Epithelial cell of prostate (primary cell): Measurements from ENCODE around the gene HHIPL2.

Experiments used
- DNase-seq: peaks from one replicate; pipeline ENCODE4 v3.0.0-alpha.2; 2011; ENCODE audit warnings: low read depth, low spot score
- H3K27ac ChIP-seq: fragments of 450-650 bp; 2 replicates; pipeline ENCODE4 v1.5.1; 2017; ENCODE audit warnings: mild to moderate bottlenecking

Gene HHIPL2

GRCh38 chr1:222547944-222548671 lies at the start of gene HHIPL2:
Gene HHIPL2, minus strand, starts transcription at chr1:222548104. Its CDS starts 60 bp downstream, at chr1:222548044.
- no peak within 1 kb of the TSS for H3K27ac ChIP-seq
- no peak for DNase-seq

- DNase-seq: no peak
Observed at GRCh38 chr1:222596696-222597095, 48.8 kb upstream of the HHIPL2 start.

GRCh38 chr1:222594789-222595188 lies 46.9 kb upstream of the HHIPL2 start:
- no peak for DNase-seq
- no peak overlapping the region for H3K27ac ChIP-seq

More at GRCh38 chr1:222596696-222597095, 48.8 kb upstream of the HHIPL2 start:
- no peak overlapping the region for H3K27ac ChIP-seq

GRCh38 chr1:222592171-222592570 lies 44.3 kb upstream of the HHIPL2 start:
- peak; percentile 20 for DNase-seq
- no peak overlapping the region for H3K27ac ChIP-seq

GRCh38 chr1:222589462-222590302 lies 41.8 kb upstream of the HHIPL2 start, which contains the start of gene TAF1A:
Gene TAF1A, minus strand, starts transcription at chr1:222589933.
- H3K27ac ChIP-seq: peak within 1 kb of the TSS; percentile 75

GRCh38 chr1:222588135-222588534 lies 40.2 kb upstream of the HHIPL2 start:
- no peak for DNase-seq
- H3K27ac ChIP-seq: no peak overlapping the region

More at GRCh38 chr1:222589462-222590302, 41.8 kb upstream of the HHIPL2 start, which contains the start of gene TAF1A:
- peak; percentile 31 for DNase-seq

GRCh38 chr1:222586842-222587241 lies 38.9 kb upstream of the HHIPL2 start:
- no peak for DNase-seq
- no peak overlapping the region for H3K27ac ChIP-seq

GRCh38 chr1:222583079-222583478 lies 35.2 kb upstream of the HHIPL2 start:
- DNase-seq: no peak
- peak overlapping the region; percentile 79 for H3K27ac ChIP-seq

GRCh38 chr1:222582099-222582774 lies 34.3 kb upstream of the HHIPL2 start:
- peak overlapping the region; percentile 79 for H3K27ac ChIP-seq
- peak; percentile 56 for DNase-seq

GRCh38 chr1:222579316-222579715 lies 31.4 kb upstream of the HHIPL2 start:
- no peak for DNase-seq
- H3K27ac ChIP-seq: no peak overlapping the region

GRCh38 chr1:222570837-222571236 lies 22.9 kb upstream of the HHIPL2 start:
- no peak for DNase-seq
- H3K27ac ChIP-seq: no peak overlapping the region

GRCh38 chr1:222561656-222562055 lies 13.8 kb upstream of the HHIPL2 start:
- no peak overlapping the region for H3K27ac ChIP-seq
- DNase-seq: no peak

GRCh38 chr1:222557574-222557973 lies 9.7 kb upstream of the HHIPL2 start:
- no peak overlapping the region for H3K27ac ChIP-seq
- DNase-seq: no peak

- no peak overlapping the region for H3K27ac ChIP-seq
- DNase-seq: no peak
Observed at GRCh38 chr1:222557148-222557547, 9.2 kb upstream of the HHIPL2 start.

- no peak overlapping the region for H3K27ac ChIP-seq
- no peak for DNase-seq
Observed at GRCh38 chr1:222555992-222556615, 8.2 kb upstream of the HHIPL2 start.

- DNase-seq: no peak
- H3K27ac ChIP-seq: no peak overlapping the region
Observed at GRCh38 chr1:222554177-222554576, 6.3 kb upstream of the HHIPL2 start.

- no peak for DNase-seq
- H3K27ac ChIP-seq: no peak overlapping the region
Observed at GRCh38 chr1:222552882-222553281, 5.0 kb upstream of the HHIPL2 start.

- DNase-seq: no peak
Observed at GRCh38 chr1:222547260-222547614, 667 bp downstream of the HHIPL2 start.

GRCh38 chr1:222546548-222547259 lies 1.2 kb downstream of the HHIPL2 start:
- H3K27ac ChIP-seq: no peak overlapping the region
- DNase-seq: peak; percentile 52

More at GRCh38 chr1:222547260-222547614, 667 bp downstream of the HHIPL2 start:
- H3K27ac ChIP-seq: no peak overlapping the region

GRCh38 chr1:222546091-222546490 lies 1.8 kb downstream of the HHIPL2 start:
- no peak for DNase-seq
- no peak overlapping the region for H3K27ac ChIP-seq
